K562 (cell line): Measurements from ENCODE around the gene BCL2L15. TPM values are rescaled to one million over a fixed set of nuclear protein-coding genes. Genes with fewer than 3 reads are reported as not detected.

Source experiments
- ATAC-seq: fragments of 200-7000 bp; cut with Tn5 transposase; 3 replicates; pipeline ENCODE4 v1.9.1; 2020; ENCODE audit warnings: moderate library complexity
- Bru-seq: library from RNA; stranded (reverse); fragments of 400-500 nt; gene quantifications from one replicate; lab custom pipeline; 2021; lab: Mats Ljungman, UMichigan
- BruChase-seq, 2 experiments: library from RNA; stranded (reverse); fragments of 400-500 nt; gene quantifications; one replicate each; lab custom pipeline; 2021; lab: Mats Ljungman, UMichigan
- BruUV-seq: library from RNA; stranded (reverse); fragments of 400-500 nt; replicated peaks from 2 replicates; lab custom pipeline; 2021; lab: Mats Ljungman, UMichigan
- CTCF ChIA-PET: fragments of 300-600 bp; formaldehyde crosslinking; extraction: SDS; loops from one replicate; lab custom pipeline; 2021; ENCODE audit warnings: low intra/inter-chr PET ratio; lab: Yijun Ruan, JAX
- POLR2A ChIA-PET: fragments of 300-600, 350-650 bp; sonication (Branson Sonifier 250); formaldehyde crosslinking; extraction: SDS; loops from one replicate; lab custom pipeline; 2021; ENCODE audit warnings: antibody characterized with exemption, inconsistent platforms; lab: Yijun Ruan, JAX
- DNase-seq, 4 experiments: peaks; one replicate each; pipeline versions ENCODE4 v3.0.0 to v3.0.0-alpha.2; 2011 to 2018; ENCODE audit warnings: low spot score in 3 of 4, mixed read lengths in 3 of 4; ENCODE audit errors: extremely low read depth in 1 of 4
- FAIRE-seq: peaks from 2 replicates; lab custom pipeline; 2011; peaks lifted over from hg19 to GRCh38; lab: Jason Lieb, UNC
- H2AFZ ChIP-seq: 2 replicates; pipeline ENCODE4 v1.6.0; 2011; ENCODE audit warnings: low read depth, low read length, control low read depth, inconsistent platforms
- H3K27ac ChIP-seq: fragments of 200-600 bp; 3 replicates; pipeline ENCODE4 v1.8.0; 2011; ENCODE audit warnings: low read depth, mild to moderate bottlenecking, control low read depth, inconsistent platforms, low read length, moderate library complexity, mixed read lengths; ENCODE audit errors: extremely low read depth
- H3K27me3 ChIP-seq, 2 experiments: fragments of 300-600 bp in 1 of 2; 2 replicates in 1 of 2; 3 replicates in 1 of 2; pipeline versions ENCODE4 v1.6.0 to v1.8.0; 2011; ENCODE audit warnings: inconsistent platforms in 2 of 2, low read length in 2 of 2, mild to moderate bottlenecking in 1 of 2, mixed read lengths in 1 of 2, moderate library complexity in 1 of 2; ENCODE audit not compliant: control insufficient read depth in 2 of 2, insufficient read depth in 2 of 2
- H3K36me3 ChIP-seq: fragments of 300-600 bp; 3 replicates; pipeline ENCODE4 v1.8.0; 2011; ENCODE audit warnings: mild to moderate bottlenecking, low read length, inconsistent platforms; ENCODE audit not compliant: control insufficient read depth, insufficient read depth
- H3K4me1 ChIP-seq, 2 experiments: fragments of 200-600 bp in 1 of 2; replicated peaks in 1 of 2; 2 replicates in 1 of 2; 3 replicates in 1 of 2; pipeline versions ENCODE4 v1.5.1 to v1.8.0; 2011; ENCODE audit warnings: inconsistent platforms in 2 of 2, low read length in 2 of 2, mild to moderate bottlenecking in 1 of 2, mixed read lengths in 1 of 2, moderate library complexity in 1 of 2; ENCODE audit not compliant: control insufficient read depth in 2 of 2, insufficient read depth in 2 of 2
- H3K4me2 ChIP-seq: 2 replicates; pipeline ENCODE4 v1.6.1; 2011; ENCODE audit warnings: low read length, control low read depth, inconsistent platforms, mixed read lengths; ENCODE audit not compliant: insufficient read depth
- H3K4me3 ChIP-seq: fragments of 200-600 bp; sonication (generic), shearing (Covaris generic); 2 replicates; pipeline ENCODE4 v1.5.1; 2016; ENCODE audit warnings: control low read depth, inconsistent platforms
- H3K79me2 ChIP-seq: fragments of 200-600 bp; 3 replicates; pipeline ENCODE4 v1.8.0; 2011; ENCODE audit warnings: low read length, inconsistent platforms; ENCODE audit not compliant: control insufficient read depth, insufficient read depth
- H3K9ac ChIP-seq, 2 experiments: 2 replicates each; pipeline versions ENCODE4 v1.6.0 to v1.6.1; 2011; ENCODE audit warnings: low read depth in 2 of 2, low read length in 2 of 2, control low read depth in 1 of 2, inconsistent platforms in 1 of 2, mild to moderate bottlenecking in 1 of 2, mixed read lengths in 1 of 2; ENCODE audit not compliant: insufficient read depth in 1 of 2
- H3K9me1 ChIP-seq: one replicate; pipeline ENCODE4 v1.6.0; 2011; ENCODE audit warnings: inconsistent platforms, mild to moderate bottlenecking, low read length, moderate library complexity; ENCODE audit not compliant: control insufficient read depth, insufficient read depth
- H3K9me3 ChIP-seq: replicated peaks from 2 replicates; pipeline ENCODE4 v1.5.1; 2011; ENCODE audit warnings: low read depth, low read length, inconsistent platforms; ENCODE audit not compliant: control insufficient read depth, insufficient read depth
- H4K20me1 ChIP-seq: replicated peaks from 2 replicates; pipeline ENCODE4 v1.6.1; 2011; ENCODE audit warnings: low read length, inconsistent platforms, mixed read lengths; ENCODE audit not compliant: control insufficient read depth, insufficient read depth
- CBFB ChIP-seq: sonication (generic); formaldehyde crosslinking; IDR thresholded peaks from 2 replicates; pipeline ENCODE4 v1.4.0; 2020; ENCODE audit warnings: mild to moderate bottlenecking, missing genetic modification reagents
- CXXC5 ChIP-seq: fragments of 250-450 bp; sonication (Bioruptor Pico); IDR thresholded peaks from 2 replicates; pipeline ENCODE4 v1.8.0; 2022; ENCODE audit warnings: inconsistent platforms, mild to moderate bottlenecking, moderate library complexity
- MAFG ChIP-seq: fragments of 450-650 bp; conservative IDR thresholded peaks from 2 replicates; pipeline ENCODE4 v1.6.1; 2016; ENCODE audit warnings: missing genetic modification characterization, missing compliant biosample characterization
- NFXL1 ChIP-seq: fragments of 450-650 bp; formaldehyde crosslinking; IDR thresholded peaks from 2 replicates; pipeline ENCODE4 v1.4.0; 2021; ENCODE audit warnings: mild to moderate bottlenecking
- NR0B1 ChIP-seq: fragments of 450-650 bp; IDR thresholded peaks from one replicate; pipeline ENCODE4 v1.6.1; 2018; ENCODE audit warnings: mild to moderate bottlenecking, moderate library complexity; ENCODE audit not compliant: partially characterized antibody
- PPARD ChIP-seq: fragments of 250-450 bp; sonication (Bioruptor Pico); IDR thresholded peaks from 2 replicates; pipeline ENCODE4 v1.8.0; 2022; ENCODE audit warnings: inconsistent platforms, mild to moderate bottlenecking, moderate library complexity
- ZNF780A ChIP-seq: fragments of 250-450 bp; sonication (Bioruptor Pico); IDR thresholded peaks from 2 replicates; pipeline ENCODE4 v1.5.0; 2021; ENCODE audit warnings: mild to moderate bottlenecking
- WGBS: fragments of 100-300 bp; shearing (Covaris generic); methylation state at CpG from one replicate; pipeline ENCODE4 v1.1.6; 2016; ENCODE audit warnings: low coverage, mixed read lengths; ENCODE audit not compliant: insufficient coverage; ENCODE audit errors: missing lambda C conversion rate; 5-methylcytosine and 5-hydroxymethylcytosine counted together
- in situ Hi-C: fragments of 300-500 bp; cut with MboI; formaldehyde crosslinking; loops from 4 replicates; pipeline ENCODE4 v1.15.0; 2018; ENCODE audit warnings: inconsistent platforms, mixed read lengths
- intact Hi-C: fragments of 100-400 bp; cut with micrococcal nuclease; formaldehyde crosslinking; loops from 2 replicates; pipeline ENCODE4 v1.14.2; 2022
- long read RNA-seq, 3 experiments: library from polyadenylated mRNA in 2 of 3; library from RNA in 1 of 3; unstranded in 2 of 3; stranded (forward) in 1 of 3; transcript quantifications; one replicate each; pipeline ENCODE4 v2.0.0, GENCODE V29; 2019 to 2022
- polyA minus RNA-seq, 3 experiments: library from RNA; depleted of rRNA, polyadenylated mRNA; stranded (reverse); fragments of >200 nt; gene quantifications; 2 replicates each; pipeline ENCODE4 v1.2.3, GENCODE V29; 2011
- polyA plus RNA-seq, 8 experiments: library from polyadenylated mRNA; depleted of rRNA in 4 of 8; stranded (reverse) in 5 of 8; unstranded in 3 of 8; fragments of >200 nt; fragmentation: Nextera tagmentation in 2 of 8; fragmentation: Illumina TruSeq in 1 of 8; extraction: Ambion mirVana in 2 of 8; extraction: Trizol in 1 of 8; gene quantifications; 2 replicates each; pipeline versions ENCODE4 v1.2.1 to v1.2.3, GENCODE V29; 2011 to 2014; ENCODE audit warnings: inconsistent platforms in 1 of 8, missing spikeins in 1 of 8
- total RNA-seq, 7 experiments: library from RNA; depleted of rRNA in 6 of 7; stranded (reverse); fragments of >200 nt in 6 of 7; fragmentation: Illumina TruSeq in 2 of 7; extraction: Trizol in 2 of 7; gene quantifications; 2 replicates each; pipeline versions ENCODE4 v1.2.1 to v1.2.3, GENCODE V29; 2011 to 2021; ENCODE audit warnings: low replicate concordance in 1 of 7

BCL2L15 gene
- total RNA-seq (2011; cell fraction: chromatin; rRNA removed; ENCODE audit: low replicate concordance), result 1.4 and 2.8 TPM in 2 replicates
- 0.53 and 0.67 TPM in 2 replicates for total RNA-seq (2011; cell fraction: nucleolus; rRNA removed)
- 0.95 and 2.5 TPM in 2 replicates for total RNA-seq (2011; cell fraction: nucleoplasm; rRNA removed)
- total RNA-seq (2014; rRNA removed) (0.09 and 0.12 TPM in 2 replicates), total RNA-seq (2014; rRNA removed; fragmentation: Illumina TruSeq; extraction: Trizol) (0.32 and 0.33 TPM in 2 replicates), total RNA-seq (2015; rRNA removed; fragmentation: Illumina TruSeq; extraction: Trizol) (0.19 and 0.36 TPM in 2 replicates), total RNA-seq (2021) (0.09 and 0.72 TPM in 2 replicates), polyA plus RNA-seq (2011; rRNA removed) (0.25 and 0.74 TPM in 2 replicates), polyA plus RNA-seq (2014; fragmentation: Illumina TruSeq; extraction: Trizol) (0.06 and 0.26 TPM in 2 replicates), polyA plus RNA-seq (2014; fragmentation: Nextera tagmentation; extraction: Ambion mirVana) (under 1 TPM in 1 of 2 experiments, not detected in 1; 0.42 TPM), polyA plus RNA-seq (2014; rRNA removed) (0.32 and 0.78 TPM in 2 replicates), polyA minus RNA-seq (2011; rRNA and poly(A)+ RNA removed) (0.48 and 1.2 TPM in 2 replicates), Bru-seq, nascent RNA (percentile 41 among the genes with signal in this experiment), BruChase-seq, experiment 1, labeled RNA remaining after a 2-hour chase (percentile 48 among the genes with signal in this experiment), BruChase-seq, experiment 2, labeled RNA remaining after a 6-hour chase (percentile 52 among the genes with signal in this experiment)
- 0.10 and 0.15 TPM in 2 replicates for polyA plus RNA-seq (2011; cell fraction: cytosol; rRNA removed)
- 0.85 and 1.2 TPM in 2 replicates for polyA plus RNA-seq (2011; cell fraction: nucleus; rRNA removed)
- 0.20 and 0.43 TPM in 2 replicates for polyA plus RNA-seq (2012)
- polyA minus RNA-seq (2011; cell fraction: cytosol; rRNA and poly(A)+ RNA removed), result not detected in 2 replicates
- polyA minus RNA-seq (2011; cell fraction: nucleus; rRNA and poly(A)+ RNA removed), result 0.33 and 0.40 TPM in 2 replicates
- long read RNA-seq, experiment 1, result 0 reads
- long read RNA-seq, experiment 2, result 0 reads
- long read RNA-seq, experiment 3, result 0 reads

GRCh38 chr1:113887402-113888175 is at the start of gene BCL2L15:
TSS of gene BCL2L15 (minus strand) at chr1:113887581. CDS start at chr1:113887375, 206 bp downstream.
- intact Hi-C loops, result no loop called here
- peak within 1 kb of the TSS; percentile 56 for H2AFZ ChIP-seq
- CTCF ChIA-PET, result no interaction called here

More at GRCh38 chr1:113887402-113888175, at the start of gene BCL2L15:
- 40% methylated on average over 6 of the region's 6 CpGs for WGBS
- FAIRE-seq (peak; percentile 48), DNase-seq (no peak), ATAC-seq (peak; percentile 19; the same call in 2 of the 3 replicates)
- H3K79me2 ChIP-seq, result no peaks in the 10 kb centered on the region
- no peaks in the 10 kb centered on the region for H3K27me3 ChIP-seq
- H4K20me1 ChIP-seq, result no peaks in the 10 kb centered on the region
- H3K4me1 ChIP-seq, result peaks cover 0 to 9% of the 10 kb centered on the region in 2 experiments; a peak in 3 of 5 replicates
- TF ChIP-seq MAFG (tag), result no peak
- no peak for TF ChIP-seq CBFB (CRISPR knock-in tag)
- TF ChIP-seq NFXL1 (CRISPR knock-in tag), result no peak
- no peak for TF ChIP-seq NR0B1
- no peak for TF ChIP-seq CXXC5
- no peak for TF ChIP-seq PPARD
- TF ChIP-seq ZNF780A (CRISPR knock-in tag), result no peak
- H3K4me3 ChIP-seq, result no peak within 1 kb of the TSS
- H3K4me2 ChIP-seq, result no peak within 1 kb of the TSS
- no peaks in the 10 kb centered on the region for H3K36me3 ChIP-seq
- H3K9me3 ChIP-seq, result no peaks in the 10 kb centered on the region; the same call in 1 of the 2 replicates
- POLR2A ChIA-PET, result interaction anchor here (0.5 to 1.5 kb wide), 5 partner anchors 11 to 104 kb away, joined by 3 to 5 read pairs (median 4); no protein-coding TSS in a partner anchor
- peak within 1 kb of the TSS in 1 of 2 experiments; percentile 3; a peak in 1 of 4 replicates for H3K9ac ChIP-seq
- H3K9me1 ChIP-seq, result no peaks in the 10 kb centered on the region
- BruUV-seq, result no TSS peak
- no peak within 1 kb of the TSS for H3K27ac ChIP-seq
- in situ Hi-C loops, result no loop called here
